Panc1 (cell line): ENCODE data around the gene ITGB2.

Experiments used
- CTCF ChIP-seq: fragments of 450-650 bp; IDR thresholded peaks from 2 replicates; pipeline ENCODE4 v1.5.1; 2017; ENCODE audit warnings: mild to moderate bottlenecking
- SIN3A ChIP-seq: IDR thresholded peaks from 2 replicates; pipeline ENCODE4 v1.6.1; 2012; ENCODE audit warnings: low read depth, mild to moderate bottlenecking, low read length, moderate library complexity, borderline replicate concordance; ENCODE audit not compliant: insufficient read depth

- TF ChIP-seq CTCF = no peak
- no peak for TF ChIP-seq SIN3A
Measured at GRCh38 chr21:44957901-44958451, 37.3 kb upstream of the ITGB2 start.
